CD4-positive, alpha-beta T cell treated with Interleukin-15 for 4 hours (primary cell): ENCODE data around the gene FGGY.
"Not testable (repeated sequence)": the region's sequence is repeated elsewhere in the genome, so short reads cannot be mapped to it uniquely, and the experiment has no call there.

Experiments used
- DNase-seq: peaks from one replicate; pipeline ENCODE4 v3.0.0-alpha.2; 2020; ENCODE audit warnings: low spot score

Gene FGGY

GRCh38 chr1:59703226-59703917 is 406.5 kb downstream of the FGGY start:
- no peak for DNase-seq

GRCh38 chr1:59703918-59704378 is 407.1 kb downstream of the FGGY start:
- DNase-seq = no peak

- no peak for DNase-seq
These were observed 407.8 kb downstream of the FGGY start for GRCh38 chr1:59704716-59705115.

GRCh38 chr1:59705466-59706302 is 408.8 kb downstream of the FGGY start:
- DNase-seq = no peak

GRCh38 chr1:59706303-59706599 is 409.4 kb downstream of the FGGY start:
- DNase-seq = no peak

- no peak for DNase-seq
These were observed 410.4 kb downstream of the FGGY start for GRCh38 chr1:59707178-59707791.

- no peak for DNase-seq
These were observed 412.4 kb downstream of the FGGY start for GRCh38 chr1:59709333-59709732.

- not testable (repeated sequence) for DNase-seq
These were observed 414.0 kb downstream of the FGGY start for GRCh38 chr1:59710920-59711319.

GRCh38 chr1:59714219-59714618 is 417.3 kb downstream of the FGGY start:
- DNase-seq = no peak

- no peak for DNase-seq
These were observed 418.1 kb downstream of the FGGY start for GRCh38 chr1:59714966-59715365.

GRCh38 chr1:59716832-59717231 is 419.9 kb downstream of the FGGY start:
- DNase-seq = no peak

GRCh38 chr1:59718064-59718988 is 421.4 kb downstream of the FGGY start:
- no peak for DNase-seq

- no peak for DNase-seq
These were observed 422.1 kb downstream of the FGGY start for GRCh38 chr1:59718989-59719360.

- DNase-seq = no peak
These were observed 423.6 kb downstream of the FGGY start for GRCh38 chr1:59720326-59721115.

GRCh38 chr1:59730302-59730701 is 433.4 kb downstream of the FGGY start:
- DNase-seq = no peak

- no peak for DNase-seq
These were observed 434.0 kb downstream of the FGGY start for GRCh38 chr1:59730759-59731478.

GRCh38 chr1:59731591-59731990 is 434.7 kb downstream of the FGGY start:
- no peak for DNase-seq

- DNase-seq = no peak
These were observed 435.5 kb downstream of the FGGY start for GRCh38 chr1:59732214-59732955.

GRCh38 chr1:59733443-59734141 is 436.7 kb downstream of the FGGY start:
- DNase-seq = no peak
